Uterus (tissue), 4 donors: ENCODE results near the gene C2orf92. TPM values are rescaled to one million over a fixed set of nuclear protein-coding genes. Genes with fewer than 3 reads are reported as not detected.
"Not testable (repeated sequence)": the region's sequence is repeated elsewhere in the genome, so short reads cannot be mapped to it uniquely, and the experiment has no call there.

Experiments used
- DNase-seq, 2 donors: peaks; one replicate each; pipeline ENCODE4 v3.0.0-alpha.2; 2019 to 2020
- H3K27ac ChIP-seq, 2 donors: fragments of 200-600 bp; sonication (generic); 1 replicate in 1 of 2; 2 replicates in 1 of 2; pipeline ENCODE4 v1.5.1; 2016 to 2018
- H3K27me3 ChIP-seq, 2 donors: fragments of 200-600 bp; sonication (generic); one replicate each; pipeline ENCODE4 v1.5.1; 2018 to 2019; ENCODE audit warnings: control low read depth in 1 of 2
- H3K36me3 ChIP-seq, 2 donors: fragments of 200-600 bp; sonication (generic); one replicate each; pipeline ENCODE4 v1.5.1; 2019; ENCODE audit warnings: control low read depth in 1 of 2
- H3K4me1 ChIP-seq, 2 donors: fragments of 200-600 bp; sonication (generic); one replicate each; pipeline ENCODE4 v1.5.1; 2018 to 2019; ENCODE audit warnings: control low read depth in 1 of 2
- H3K4me3 ChIP-seq, 2 donors: fragments of 200-600 bp; sonication (generic); 1 replicate in 1 of 2; 2 replicates in 1 of 2; pipeline ENCODE4 v1.5.1; 2018 to 2019; ENCODE audit warnings: mild to moderate bottlenecking in 1 of 2
- H3K9me3 ChIP-seq, 2 donors: fragments of 200-600 bp; sonication (generic); one replicate each; pipeline ENCODE4 v1.5.1; 2019; ENCODE audit warnings: control low read depth in 1 of 2
- CTCF ChIP-seq, 4 experiments: fragments of 200-600 bp in 2 of 4; fragments of 450-650 bp in 2 of 4; sonication (generic) in 2 of 4; IDR thresholded peaks; one replicate each; pipeline ENCODE4 v1.5.1; 2016 to 2019; ENCODE audit warnings: antibody characterized with exemption in 4 of 4, mild to moderate bottlenecking in 2 of 4, moderate library complexity in 1 of 4
- POLR2A ChIP-seq, 2 donors: fragments of 450-650 bp; IDR thresholded peaks; one replicate each; pipeline ENCODE4 v1.6.1; 2016; ENCODE audit warnings: antibody characterized with exemption in 2 of 2, mild to moderate bottlenecking in 1 of 2, moderate library complexity in 1 of 2
- intact Hi-C: fragments of 100-400 bp; cut with DNase I; formaldehyde crosslinking; loops from one replicate; pipeline ENCODE4 v1.15.1; 2023; ENCODE audit warnings: low total_unique reads
- total RNA-seq, 4 donors: library from RNA; depleted of rRNA in 3 of 4; stranded (reverse); fragments of >200 nt in 3 of 4; gene quantifications; one replicate each; pipeline versions ENCODE4 v1.1.0 to v1.2.4, GENCODE V29; 2014 to 2023
- donor health status: DM: yes; HTN: yes; CAD: no.

C2orf92 gene
- total RNA-seq: 10 to 100 TPM in 3 of 4 donors, 1 to 10 TPM in 1; 5.4 to 17.9 (median 14.0) TPM

- intact Hi-C loops: no loop called here
- H3K4me1 ChIP-seq: peaks cover 0 to 5% of the 10 kb centered on the region in 2 donors
- H3K27ac ChIP-seq: no peak within 1 kb of the TSS
- DNase-seq: no peak
- no peak within 1 kb of the TSS for H3K4me3 ChIP-seq
- no peaks in the 10 kb centered on the region for H3K27me3 ChIP-seq
- TF ChIP-seq POLR2A (IDR thresholded peaks at IDR 0.05) (no peak), CTCF (IDR thresholded peaks at IDR 0.05) (no peak)
- H3K9me3 ChIP-seq: no peaks in the 10 kb centered on the region
- H3K36me3 ChIP-seq: no peaks in the 10 kb centered on the region
These were observed at the start of gene C2orf92 for GRCh38 chr2:97669448-97669847. TSS of gene C2orf92 (plus strand) at chr2:97669713. CDS start at chr2:97669789, 76 bp downstream.

GRCh38 chr2:97620492-97620891, 49.0 kb upstream of the C2orf92 start:
- H3K27me3 ChIP-seq, H3K9me3 ChIP-seq, H3K4me1 ChIP-seq, H3K27ac ChIP-seq, intact Hi-C loops, H3K36me3 ChIP-seq, DNase-seq, H3K4me3 ChIP-seq: not testable (repeated sequence)

GRCh38 chr2:97622976-97623375, 46.5 kb upstream of the C2orf92 start:
- DNase-seq, H3K9me3 ChIP-seq, H3K4me3 ChIP-seq, H3K36me3 ChIP-seq, H3K27me3 ChIP-seq, H3K27ac ChIP-seq, intact Hi-C loops, H3K4me1 ChIP-seq: not testable (repeated sequence)

GRCh38 chr2:97625354-97626048, 44.0 kb upstream of the C2orf92 start:
- H3K27me3 ChIP-seq, H3K9me3 ChIP-seq, H3K4me3 ChIP-seq, H3K4me1 ChIP-seq, intact Hi-C loops, H3K36me3 ChIP-seq, DNase-seq, H3K27ac ChIP-seq: not testable (repeated sequence)

- H3K4me1 ChIP-seq, DNase-seq, H3K36me3 ChIP-seq, H3K4me3 ChIP-seq, H3K9me3 ChIP-seq, intact Hi-C loops, H3K27ac ChIP-seq, H3K27me3 ChIP-seq: not testable (repeated sequence)
These were observed 43.5 kb upstream of the C2orf92 start for GRCh38 chr2:97626049-97626430.

- no peak overlapping the region for H3K4me3 ChIP-seq
- DNase-seq: no peak
- H3K36me3 ChIP-seq: no peaks in the 10 kb centered on the region
- TF ChIP-seq POLR2A (IDR thresholded peaks at IDR 0.05) (no peak), CTCF (IDR thresholded peaks at IDR 0.05) (no peak)
- intact Hi-C loops: no loop called here
- H3K27me3 ChIP-seq: no peaks in the 10 kb centered on the region
- no peaks in the 10 kb centered on the region for H3K9me3 ChIP-seq
- H3K27ac ChIP-seq: no peak overlapping the region
- no peaks in the 10 kb centered on the region for H3K4me1 ChIP-seq
These were observed 25.3 kb upstream of the C2orf92 start for GRCh38 chr2:97644023-97644717.

GRCh38 chr2:97645112-97645694, 24.3 kb upstream of the C2orf92 start:
- intact Hi-C loops: no loop called here
- no peaks in the 10 kb centered on the region for H3K4me1 ChIP-seq
- H3K27ac ChIP-seq: peak overlapping the region; percentile 92
- H3K4me3 ChIP-seq: peak overlapping the region; percentile 90 to 96
- no peaks in the 10 kb centered on the region for H3K9me3 ChIP-seq
- TF ChIP-seq POLR2A (IDR thresholded peaks at IDR 0.05) (no peak), CTCF (IDR thresholded peaks at IDR 0.05) (no peak)
- H3K27me3 ChIP-seq: no peaks in the 10 kb centered on the region
- H3K36me3 ChIP-seq: no peaks in the 10 kb centered on the region
- DNase-seq: no peak
